HepG2 (cell line): ENCODE data around the gene TSEN54. TPM values are rescaled to one million over a fixed set of nuclear protein-coding genes. Genes with fewer than 3 reads are reported as not detected.
A peak's percentile ranks its signal among the peaks of the same experiment; 100 is the strongest.

Experiments used
- ARID3A ChIP-seq: IDR thresholded peaks from 2 replicates; pipeline ENCODE4 v1.6.1; 2012; ENCODE audit warnings: low read depth, low read length, improper control_type of control experiment
- ARID5B ChIP-seq: IDR thresholded peaks from 2 replicates; pipeline ENCODE4 v1.4.0; 2020; ENCODE audit warnings: mild to moderate bottlenecking, missing genetic modification reagents
- CERS6 ChIP-seq: sonication (generic); formaldehyde crosslinking; IDR thresholded peaks from 2 replicates; pipeline ENCODE4 v1.5.0; 2020; ENCODE audit warnings: missing genetic modification reagents
- E2F1 ChIP-seq: sonication (generic); formaldehyde crosslinking; IDR thresholded peaks from 2 replicates; pipeline ENCODE4 v1.5.0; 2020; ENCODE audit warnings: missing genetic modification reagents
- FOSL1 ChIP-seq: sonication (generic); formaldehyde crosslinking; IDR thresholded peaks from 2 replicates; pipeline ENCODE4 v1.9.0; 2021; ENCODE audit warnings: missing genetic modification reagents, borderline replicate concordance
- HDAC6 ChIP-seq: fragments of 200-600 bp; sonication (generic); IDR thresholded peaks from 2 replicates; pipeline ENCODE4 v1.7.0; 2017; ENCODE audit warnings: mild to moderate bottlenecking, antibody characterized with exemption, low read length, low read depth
- HIVEP1 ChIP-seq: sonication (generic); formaldehyde crosslinking; IDR thresholded peaks from 2 replicates; pipeline ENCODE4 v1.4.0; 2020; ENCODE audit warnings: mild to moderate bottlenecking, missing genetic modification reagents
- SIX4 ChIP-seq: sonication (generic); formaldehyde crosslinking; IDR thresholded peaks from 2 replicates; pipeline ENCODE4 v1.4.0; 2020; ENCODE audit warnings: missing genetic modification reagents
- ZFP91 ChIP-seq: sonication (generic); formaldehyde crosslinking; IDR thresholded peaks from 2 replicates; pipeline ENCODE4 v1.9.0; 2022; ENCODE audit warnings: missing genetic modification reagents, mild to moderate bottlenecking, borderline replicate concordance
- ZNF101 ChIP-seq: sonication (generic); formaldehyde crosslinking; IDR thresholded peaks from 2 replicates; pipeline ENCODE4 v1.4.0; 2020; ENCODE audit warnings: mild to moderate bottlenecking, low read depth, missing genetic modification reagents, borderline replicate concordance
- ZNF281 ChIP-seq: sonication (generic); formaldehyde crosslinking; IDR thresholded peaks from 2 replicates; pipeline ENCODE4 v1.4.0; 2020; ENCODE audit warnings: missing genetic modification reagents, borderline replicate concordance
- ZNF30 ChIP-seq: sonication (generic); formaldehyde crosslinking; IDR thresholded peaks from 2 replicates; pipeline ENCODE4 v1.5.0; 2020; ENCODE audit warnings: mild to moderate bottlenecking, missing genetic modification reagents
- ZNF451 ChIP-seq: sonication (generic); formaldehyde crosslinking; IDR thresholded peaks from 2 replicates; pipeline ENCODE4 v1.5.0; 2020; ENCODE audit warnings: mild to moderate bottlenecking, missing genetic modification reagents
- ZNF598 ChIP-seq: sonication (generic); formaldehyde crosslinking; IDR thresholded peaks from 2 replicates; pipeline ENCODE4 v1.5.1; 2020; ENCODE audit warnings: mild to moderate bottlenecking, missing genetic modification reagents, borderline replicate concordance
- ZNF616 ChIP-seq: sonication (generic); formaldehyde crosslinking; IDR thresholded peaks from 2 replicates; pipeline ENCODE4 v1.5.0; 2020; ENCODE audit warnings: low read depth, mild to moderate bottlenecking, missing genetic modification reagents
- polyA plus RNA-seq, 8 experiments: library from polyadenylated mRNA; depleted of rRNA in 3 of 8; stranded (reverse) in 7 of 8; unstranded in 1 of 8; fragments of >200 nt; fragmentation: Illumina TruSeq in 4 of 8; extraction: Trizol in 4 of 8; gene quantifications; 2 replicates each; pipeline versions ENCODE4 v1.2.1 to v1.2.3, GENCODE V29; 2011 to 2016; ENCODE audit warnings: low read depth in 4 of 8, missing spikeins in 1 of 8, mixed read lengths in 1 of 8; ENCODE audit not compliant: insufficient read depth in 1 of 8
- total RNA-seq, 5 experiments: library from RNA; depleted of rRNA; stranded (reverse); fragments of >200 nt; fragmentation: Illumina TruSeq; extraction: Trizol; gene quantifications; 2 replicates each; pipeline ENCODE4 v1.2.3, GENCODE V29; 2016; ENCODE audit warnings: low read depth in 1 of 5

The TSEN54 gene
- total and polyA plus RNA-seq, 2 of the 13 experiments (the other 11 are each of a cell fraction or from before 2014, with no cell fraction given) = 62.9 to 63.3 TPM

- TF ChIP-seq ZFP91 (CRISPR knock-in tag) = peak; percentile 96
- TF ChIP-seq HIVEP1 (CRISPR knock-in tag) = peak; percentile 65; the same call in 1 of the 2 replicates
- no peak for TF ChIP-seq ZNF30 (CRISPR knock-in tag)
- peak; percentile 80; the same call in 1 of the 2 replicates for TF ChIP-seq ZNF451 (CRISPR knock-in tag)
- TF ChIP-seq FOSL1 (CRISPR knock-in tag) = peak; percentile 48; the same call in 1 of the 2 replicates
- no peak; the same call in 1 of the 2 replicates for TF ChIP-seq ZNF101 (CRISPR knock-in tag)
- peak; percentile 19; the same call in 1 of the 2 replicates for TF ChIP-seq ZNF616 (CRISPR knock-in tag)
- no peak for TF ChIP-seq CERS6
- TF ChIP-seq HDAC6 = no peak
- no peak for TF ChIP-seq ARID3A
- TF ChIP-seq ZNF281 = peak; percentile 100
- peak; percentile 90; the same call in 1 of the 2 replicates for TF ChIP-seq ZNF598
- no peak for TF ChIP-seq SIX4 (CRISPR knock-in tag)
- no peak for TF ChIP-seq E2F1 (CRISPR knock-in tag)
- TF ChIP-seq ARID5B (CRISPR knock-in tag) = peak; percentile 78
Measured at GRCh38 chr17:75557075-75557851, 40.9 kb downstream of the TSEN54 start (continued).
